Activated T-cell treated with anti-CD3 and anti-CD28 coated beads, Interleukin-2, amount 50 U/mL, for 1 hour (primary cell): ENCODE data around the gene HENMT1.
"Not testable (repeated sequence)": the region's sequence is repeated elsewhere in the genome, so short reads cannot be mapped to it uniquely, and the experiment has no call there.

Experiments
- DNase-seq: peaks from one replicate; pipeline ENCODE4 v3.0.0-alpha.2; 2020

HENMT1 gene

DNA sequence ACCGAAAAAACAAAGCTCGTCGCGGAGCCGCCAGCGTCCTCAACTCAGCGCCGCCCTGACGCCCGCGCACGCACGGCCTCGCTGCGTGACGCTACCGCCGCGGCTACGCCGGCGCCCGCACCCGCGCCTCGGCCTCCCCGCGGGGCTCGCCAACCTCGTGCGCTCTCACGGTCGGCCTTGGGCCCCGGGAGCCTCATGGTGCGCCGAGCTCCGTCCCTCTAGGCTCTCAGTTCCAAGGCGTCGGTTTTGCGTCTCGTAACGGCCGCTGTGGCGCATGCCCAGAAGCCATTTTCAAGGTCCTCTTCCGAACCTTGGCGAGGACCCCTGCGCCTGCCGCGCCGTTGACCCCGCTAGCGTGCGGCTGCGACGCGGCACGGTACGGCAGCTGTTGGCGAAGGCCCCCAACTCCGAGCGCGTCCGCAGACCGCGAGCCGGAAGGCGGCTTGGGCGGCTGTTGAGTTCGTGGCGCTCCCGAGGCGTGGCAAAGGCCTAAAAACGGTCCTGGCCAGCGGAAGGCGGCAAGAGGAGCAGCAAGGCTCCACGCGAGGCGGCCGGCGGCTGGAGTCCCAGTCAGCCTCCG lies at the start of gene HENMT1:
Gene HENMT1 (minus strand): TSS at position 64 of the 580 bp plus-strand sequence. CDS start 1,209 bp downstream, outside the sequence.
- peak; percentile 83 for DNase-seq

DNA sequence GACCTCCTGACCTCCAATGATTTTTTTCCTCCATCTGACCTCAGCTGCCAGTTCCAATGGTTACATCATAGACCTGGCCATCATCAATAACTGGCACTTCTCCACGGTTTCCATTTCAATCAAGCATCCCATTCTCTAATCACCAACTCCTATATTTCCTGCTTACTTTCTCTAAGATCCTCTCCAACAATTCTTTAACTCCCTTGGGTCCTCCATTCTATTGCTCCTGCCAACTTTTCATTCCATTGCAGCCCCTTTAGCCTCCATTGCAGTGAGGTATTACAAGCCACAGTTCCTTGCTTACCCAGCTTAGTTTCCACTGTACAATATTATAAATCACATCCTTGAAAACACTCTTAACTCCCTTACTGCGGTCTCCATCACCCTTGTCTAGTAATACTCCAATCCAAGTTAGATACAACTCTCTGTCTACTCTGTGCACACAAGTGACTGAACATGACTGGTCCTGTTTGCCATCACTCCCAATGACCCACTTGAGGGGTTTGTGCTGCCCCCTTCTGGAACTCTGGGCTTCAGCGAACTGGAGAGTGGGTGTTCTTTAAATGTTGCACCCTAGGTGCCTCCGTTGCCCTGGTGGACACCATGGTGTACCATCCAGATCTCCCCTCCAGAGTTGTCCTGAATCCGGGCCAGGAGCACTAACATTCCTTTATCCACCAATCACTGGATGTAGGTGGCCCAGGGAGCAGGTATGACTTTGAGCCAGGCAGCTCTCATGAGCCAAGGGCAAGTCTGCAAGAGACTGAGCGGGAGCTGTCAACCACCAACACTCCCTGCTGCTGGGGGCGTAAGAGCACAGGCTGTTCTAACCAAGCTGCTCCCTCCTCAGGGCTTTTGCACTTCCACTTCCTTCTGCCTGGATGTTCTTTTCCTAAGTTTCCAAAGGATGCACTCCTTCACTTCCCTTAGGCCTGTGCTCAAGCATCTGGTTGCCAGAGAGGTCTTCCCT lies 48.1 kb upstream of the HENMT1 start:
- peak; percentile 70 for DNase-seq

DNA sequence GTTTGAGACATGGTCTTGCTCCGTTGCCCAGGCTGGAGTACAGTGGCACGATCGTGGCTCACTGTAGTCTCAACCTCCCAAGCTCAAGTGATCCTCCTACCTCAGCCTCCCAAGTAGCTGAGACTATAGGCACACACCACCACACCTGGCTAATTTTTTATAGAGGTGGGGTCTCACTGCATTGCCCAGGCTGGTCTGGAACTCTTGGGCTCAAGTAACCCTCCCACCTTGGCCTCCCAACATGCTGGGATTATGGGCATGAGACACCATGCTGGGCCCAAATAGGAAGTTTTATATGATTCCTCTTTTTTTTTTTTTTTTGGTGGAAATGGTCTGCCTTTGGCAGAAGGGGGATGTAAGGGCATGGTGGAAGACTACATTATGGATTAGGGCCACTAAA lies 45.8 kb upstream of the HENMT1 start:
- DNase-seq = no peak

DNA sequence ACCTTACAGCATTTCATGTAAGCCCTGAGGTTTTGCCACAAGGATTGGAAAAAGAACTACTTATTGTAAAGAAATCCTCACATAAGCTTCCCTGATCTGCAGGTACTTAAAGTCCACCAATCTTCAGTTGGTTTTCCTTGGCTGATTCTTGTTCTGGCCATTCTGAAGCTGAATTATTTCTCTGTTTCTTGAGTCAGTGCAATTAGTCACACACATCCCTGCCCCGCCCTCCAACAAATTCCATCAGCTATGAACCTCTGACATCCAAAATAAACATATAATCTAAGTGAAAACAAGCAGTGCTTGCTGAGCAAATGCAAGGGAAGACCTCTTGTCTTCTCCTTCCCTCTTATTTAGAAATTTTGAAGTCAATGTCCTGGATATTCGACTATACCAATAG lies 43.6 kb upstream of the HENMT1 start:
- no peak for DNase-seq

DNA sequence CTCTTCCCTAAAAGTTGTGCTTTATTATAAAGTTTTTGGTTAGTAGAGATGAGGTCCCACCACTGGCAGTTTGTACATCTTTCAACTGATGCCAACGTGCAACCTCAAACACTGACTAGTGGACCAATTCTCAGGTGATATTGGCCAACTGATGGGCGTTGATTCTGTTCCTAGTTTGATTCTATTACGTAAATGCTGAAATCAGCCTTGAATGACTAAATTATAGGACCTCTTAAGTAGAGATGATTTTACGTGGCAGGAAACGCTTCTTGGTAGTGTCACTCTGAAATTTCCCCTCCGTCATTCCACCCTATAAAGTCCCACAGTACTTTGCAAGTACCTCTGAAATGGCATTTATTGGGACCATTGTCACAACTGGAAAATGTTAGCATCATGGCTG lies 43.0 kb upstream of the HENMT1 start:
- no peak for DNase-seq

DNA sequence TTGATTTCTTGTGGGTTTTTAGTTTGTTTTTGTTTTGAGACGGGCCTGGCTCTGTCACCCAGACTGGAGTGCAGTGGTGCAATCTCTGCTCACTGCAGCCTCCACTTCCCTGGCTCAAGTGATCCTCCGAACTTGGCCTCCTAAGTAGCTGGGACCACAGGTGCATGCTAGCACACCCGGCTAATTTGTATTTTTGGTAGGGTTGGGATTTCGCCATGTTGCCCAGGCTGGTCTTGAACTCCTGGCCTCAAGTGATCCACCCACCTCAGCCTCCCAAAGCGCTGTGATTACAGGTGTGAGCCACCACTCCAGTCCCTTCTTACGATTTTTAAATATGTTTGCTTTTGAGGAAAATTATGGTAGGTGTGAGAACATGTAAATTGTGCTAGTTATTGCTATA lies 41.2 kb upstream of the HENMT1 start:
- DNase-seq = not testable (repeated sequence)

DNA sequence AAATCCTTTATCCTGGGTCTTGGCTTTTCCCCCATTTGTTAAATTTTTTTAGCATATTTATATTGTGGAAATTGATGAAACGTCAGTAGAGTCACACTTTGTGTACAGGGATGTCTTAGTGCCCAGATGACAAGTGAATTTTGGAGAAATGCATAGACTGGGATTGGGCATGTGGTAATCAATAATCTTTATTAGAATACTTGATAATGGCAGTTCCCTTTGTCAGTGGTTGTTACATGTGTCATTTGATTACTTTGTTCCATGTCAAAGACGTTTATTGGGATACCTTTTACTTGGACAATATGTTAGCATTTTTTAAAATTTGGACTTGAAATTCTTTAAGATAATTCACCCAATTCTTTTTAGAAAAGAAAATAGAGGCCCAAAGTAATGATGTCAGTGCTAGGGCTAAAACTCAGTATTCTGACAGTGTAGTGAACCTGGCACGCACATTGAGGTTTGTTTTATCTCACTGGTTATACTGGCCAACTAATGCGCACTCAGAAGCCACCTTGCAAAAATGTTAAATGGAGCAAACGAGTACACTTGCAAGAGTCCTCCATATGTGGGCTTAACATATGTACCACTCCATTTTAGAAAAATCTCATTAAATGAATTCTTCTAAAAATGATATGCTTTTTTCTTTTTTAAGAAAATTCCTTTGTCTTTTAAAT lies 40.4 kb upstream of the HENMT1 start:
- DNase-seq = no peak

DNA sequence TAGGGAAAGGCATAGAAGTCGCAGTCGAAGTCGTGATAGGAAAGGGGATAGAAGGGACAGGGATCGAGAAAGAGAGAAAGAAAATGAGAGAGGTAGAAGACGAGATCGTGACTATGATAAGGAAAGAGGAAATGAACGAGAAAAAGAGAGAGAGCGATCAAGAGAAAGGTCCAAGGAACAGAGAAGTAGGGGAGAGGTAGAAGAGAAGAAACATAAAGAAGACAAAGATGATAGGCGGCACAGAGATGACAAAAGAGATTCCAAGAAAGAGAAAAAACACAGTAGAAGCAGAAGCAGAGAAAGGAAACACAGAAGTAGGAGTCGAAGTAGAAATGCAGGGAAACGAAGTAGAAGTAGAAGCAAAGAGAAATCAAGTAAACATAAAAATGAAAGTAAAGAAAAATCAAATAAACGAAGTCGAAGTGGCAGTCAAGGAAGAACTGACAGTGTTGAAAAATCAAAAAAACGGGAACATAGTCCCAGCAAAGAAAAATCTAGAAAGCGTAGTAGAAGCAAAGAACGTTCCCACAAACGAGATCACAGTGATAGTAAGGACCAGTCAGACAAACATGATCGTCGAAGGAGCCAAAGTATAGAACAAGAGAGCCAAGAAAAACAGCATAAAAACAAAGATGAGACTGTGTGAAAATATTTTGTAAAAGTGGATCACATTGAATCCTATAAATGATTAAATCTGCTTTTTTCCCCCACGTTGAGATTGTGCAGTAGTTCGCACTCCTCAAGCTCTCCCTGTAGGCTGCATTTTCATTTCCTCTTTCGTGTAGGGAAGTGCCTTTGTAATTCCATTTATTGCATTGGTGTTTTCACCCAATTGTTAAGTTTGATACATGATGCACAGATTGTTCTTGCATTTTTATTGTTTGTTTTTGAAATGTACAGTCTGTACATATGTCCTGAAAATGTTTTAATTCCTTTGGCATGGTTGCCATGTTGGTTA lies 38.8 kb upstream of the HENMT1 start:
- no peak for DNase-seq

DNA sequence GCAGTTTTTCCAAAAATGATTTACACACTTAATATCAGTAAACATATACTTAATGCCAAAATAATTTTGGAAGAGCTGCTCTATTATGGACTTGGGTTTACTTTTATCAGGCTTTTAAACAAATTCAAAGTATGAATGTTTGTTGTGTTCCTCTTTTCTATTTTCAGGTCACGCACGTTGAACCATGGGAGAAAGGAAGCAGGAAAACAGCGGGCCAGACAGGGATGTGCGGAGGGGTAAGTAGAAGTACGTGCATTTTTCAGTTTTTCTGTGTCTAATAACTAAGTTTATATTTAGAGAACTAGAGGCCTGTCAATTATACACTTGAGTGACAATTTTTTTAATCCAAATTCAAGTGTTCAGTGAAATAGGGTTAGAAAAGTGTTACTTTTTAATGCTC lies 34.6 kb upstream of the HENMT1 start:
- DNase-seq = no peak

DNA sequence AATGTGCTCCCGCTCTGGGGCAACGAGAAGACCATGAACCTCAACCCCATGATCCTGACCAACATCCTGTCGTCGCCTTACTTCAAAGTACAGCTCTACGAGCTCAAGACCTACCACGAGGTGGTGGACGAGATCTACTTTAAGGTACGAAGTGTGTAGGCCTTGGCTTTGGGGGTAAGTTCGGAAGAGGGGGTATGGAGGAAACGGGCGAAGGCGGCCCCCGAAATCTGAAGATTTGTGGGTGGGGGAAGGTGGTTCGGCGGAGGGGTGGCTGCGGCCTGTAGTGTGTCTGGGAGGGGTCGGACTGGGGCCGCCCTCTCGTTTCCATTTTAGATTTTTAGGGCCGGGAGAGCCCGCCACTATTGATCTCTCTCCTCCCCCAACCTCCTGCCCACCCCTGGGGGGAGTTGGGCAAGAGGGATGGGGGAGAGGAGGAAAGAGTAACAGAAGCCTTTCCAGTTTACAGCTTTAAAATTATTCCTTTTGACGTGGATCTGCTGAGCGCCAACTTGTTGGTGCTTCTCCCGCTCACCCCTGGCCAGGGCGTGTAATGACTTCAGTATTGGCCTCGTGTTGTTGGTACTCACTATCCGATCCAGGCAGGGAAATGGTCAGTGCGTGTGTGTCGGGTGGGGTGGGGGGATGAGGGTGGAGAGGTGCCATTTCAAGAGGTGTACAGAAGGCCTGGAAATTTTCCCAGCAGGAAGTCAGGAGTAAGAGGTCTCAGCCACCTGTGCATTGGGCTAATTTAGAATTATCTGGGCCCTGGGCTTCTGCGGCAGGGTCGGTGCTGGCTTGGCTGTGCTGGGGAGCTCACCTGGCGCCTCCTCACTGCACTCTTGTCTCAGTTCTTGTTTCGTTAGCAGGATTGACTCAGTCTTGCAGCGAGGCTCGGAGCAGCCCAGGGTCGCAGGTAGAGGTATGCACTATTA lies 32.1 kb upstream of the HENMT1 start:
- peak; percentile 52 for DNase-seq

DNA sequence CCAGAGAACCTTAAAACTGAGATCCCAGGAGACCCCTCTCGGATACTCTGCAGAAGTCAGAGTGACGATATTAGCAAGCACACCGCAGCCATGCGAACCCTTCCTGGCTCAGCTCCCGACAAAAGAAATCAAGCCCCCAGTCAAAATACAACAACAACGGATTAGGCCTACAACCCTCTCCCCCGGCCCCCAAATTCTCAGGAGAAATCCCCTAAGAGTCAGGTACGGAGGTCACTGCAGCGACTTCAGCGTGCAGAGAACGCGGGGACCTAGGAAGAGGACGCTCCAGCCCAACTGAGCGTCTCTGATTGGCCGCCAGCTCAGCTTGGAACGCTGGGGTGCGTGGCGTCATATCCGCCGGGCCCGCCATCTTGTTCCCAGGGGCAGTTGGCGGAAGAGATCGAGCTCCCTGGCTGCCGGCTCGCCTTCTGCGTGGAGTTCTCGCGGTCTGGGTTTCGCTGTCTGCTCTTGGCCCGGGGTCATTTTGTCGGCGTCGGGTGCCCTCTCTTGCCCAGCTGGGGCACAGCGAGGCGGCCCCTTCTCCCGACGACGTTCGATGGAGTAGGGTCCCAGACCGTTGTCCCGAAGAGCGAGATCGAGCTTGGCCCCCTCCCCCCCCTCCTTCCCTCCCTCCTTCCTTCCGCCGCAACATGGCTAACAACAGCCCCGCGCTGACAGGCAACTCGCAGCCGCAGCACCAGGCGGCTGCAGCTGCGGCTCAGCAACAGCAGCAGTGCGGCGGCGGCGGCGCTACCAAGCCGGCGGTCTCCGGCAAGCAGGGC lies 31.2 kb upstream of the HENMT1 start, which contains the start of gene PRPF38B:
Gene PRPF38B (plus strand): TSS at position 369 of the 782 bp plus-strand sequence. CDS start 282 bp downstream, at position 651.
- DNase-seq = peak; percentile 93

DNA sequence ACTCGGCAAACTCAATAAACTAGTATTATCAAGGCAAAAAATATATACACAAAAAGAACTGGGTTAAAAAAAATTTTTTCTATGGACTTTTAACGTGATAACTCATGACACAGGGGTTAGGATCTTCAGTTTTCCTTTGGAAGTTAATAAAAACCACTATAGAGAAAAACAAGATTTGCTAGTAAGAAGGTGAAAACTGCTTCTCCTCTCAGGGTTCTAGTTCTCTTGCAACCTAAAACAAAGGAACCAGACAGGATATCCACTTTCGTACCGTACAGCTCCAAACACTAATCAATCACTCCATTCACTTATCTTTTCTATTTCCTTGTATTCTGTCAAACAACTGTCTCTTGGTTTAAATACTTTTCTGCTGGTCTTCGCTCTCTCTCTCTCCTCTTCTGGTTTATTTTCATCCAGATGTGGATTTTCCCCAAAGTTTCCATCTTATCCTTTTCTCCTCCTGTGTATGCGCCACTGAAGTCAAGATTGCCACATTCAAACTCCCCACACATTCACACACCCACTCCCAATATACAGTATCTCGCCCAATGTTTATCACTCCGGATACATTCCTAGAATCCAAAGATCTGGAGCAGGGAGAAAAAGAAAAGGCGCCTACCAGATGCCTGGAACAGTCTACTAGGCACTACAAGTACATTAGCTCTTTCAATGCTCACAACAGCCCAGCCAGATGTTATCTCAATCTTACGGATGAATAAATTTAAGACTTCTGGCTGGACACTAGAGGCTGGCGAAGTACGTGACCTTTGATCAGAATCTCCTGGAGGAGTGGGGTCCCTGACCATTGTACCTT lies 30.4 kb upstream of the HENMT1 start:
- DNase-seq = no peak

DNA sequence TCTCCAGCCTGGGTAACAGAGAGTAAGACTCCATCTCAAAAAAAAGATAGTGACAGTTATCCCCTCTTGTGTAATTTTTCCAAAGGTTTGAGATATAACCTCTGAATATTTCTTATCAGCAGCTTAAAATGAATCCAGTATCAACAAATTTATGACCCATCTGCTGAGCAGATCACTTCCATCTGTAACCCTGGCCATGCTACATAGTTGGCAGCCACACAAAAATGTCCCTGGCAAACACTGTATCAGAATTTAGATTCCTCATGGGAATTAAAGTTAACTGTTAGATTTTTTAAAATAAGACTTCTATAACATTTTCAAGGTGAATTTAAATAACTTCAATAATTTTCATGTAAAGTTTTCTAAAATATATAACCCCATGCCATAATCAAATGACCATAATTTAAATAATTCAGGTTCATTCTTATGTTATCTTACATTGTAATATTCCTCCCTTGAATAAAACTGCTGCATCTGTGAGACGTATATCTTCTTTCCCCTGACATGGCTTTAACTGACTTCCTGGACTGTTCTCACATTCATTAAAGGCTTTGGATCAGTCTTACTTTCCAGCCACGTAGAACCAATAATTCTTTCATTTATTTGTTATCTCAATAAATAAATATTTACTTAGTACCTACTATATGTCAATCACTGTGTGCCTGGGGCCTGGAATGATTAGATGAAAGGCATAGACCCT lies 25.9 kb upstream of the HENMT1 start:
- DNase-seq = no peak

DNA sequence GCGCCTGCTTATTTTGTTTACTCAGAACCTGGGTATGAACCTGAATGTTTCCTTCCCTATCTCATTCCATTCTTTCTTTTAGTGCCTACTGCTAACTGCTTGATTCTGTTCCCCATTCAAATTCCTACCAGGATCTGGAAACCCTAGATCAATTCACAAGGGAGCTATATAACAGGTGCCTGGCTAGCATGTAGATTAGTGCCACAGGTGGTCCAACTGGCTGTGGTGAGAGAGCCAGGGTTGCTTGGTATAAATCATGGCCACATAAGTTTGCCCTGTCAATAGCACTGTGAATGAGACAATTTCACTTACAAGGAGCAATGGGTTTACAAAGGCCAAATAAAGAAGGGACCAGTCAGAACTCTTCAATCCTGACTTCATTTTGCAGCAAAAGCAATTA lies 24.6 kb upstream of the HENMT1 start:
- no peak for DNase-seq

DNA sequence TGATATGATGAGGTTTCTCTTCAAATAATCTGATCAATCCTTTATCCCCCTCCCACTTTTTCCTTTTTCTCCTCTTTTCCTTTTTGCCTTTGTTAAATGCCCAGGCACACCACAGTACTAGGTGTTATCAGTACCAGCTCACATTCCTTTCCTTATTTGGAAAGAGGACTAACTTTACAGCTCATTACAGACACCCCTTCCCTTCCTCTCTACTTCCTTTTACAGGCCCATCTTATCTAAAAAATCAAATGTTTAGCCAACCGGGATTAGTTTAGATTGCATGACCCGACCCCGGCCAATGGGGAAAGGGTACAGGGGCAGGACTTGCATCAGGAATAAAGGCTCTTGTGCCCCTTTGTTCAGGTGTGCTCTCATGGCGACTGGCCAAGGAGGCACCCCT lies 20.8 kb upstream of the HENMT1 start:
- DNase-seq = not testable (repeated sequence)

DNA sequence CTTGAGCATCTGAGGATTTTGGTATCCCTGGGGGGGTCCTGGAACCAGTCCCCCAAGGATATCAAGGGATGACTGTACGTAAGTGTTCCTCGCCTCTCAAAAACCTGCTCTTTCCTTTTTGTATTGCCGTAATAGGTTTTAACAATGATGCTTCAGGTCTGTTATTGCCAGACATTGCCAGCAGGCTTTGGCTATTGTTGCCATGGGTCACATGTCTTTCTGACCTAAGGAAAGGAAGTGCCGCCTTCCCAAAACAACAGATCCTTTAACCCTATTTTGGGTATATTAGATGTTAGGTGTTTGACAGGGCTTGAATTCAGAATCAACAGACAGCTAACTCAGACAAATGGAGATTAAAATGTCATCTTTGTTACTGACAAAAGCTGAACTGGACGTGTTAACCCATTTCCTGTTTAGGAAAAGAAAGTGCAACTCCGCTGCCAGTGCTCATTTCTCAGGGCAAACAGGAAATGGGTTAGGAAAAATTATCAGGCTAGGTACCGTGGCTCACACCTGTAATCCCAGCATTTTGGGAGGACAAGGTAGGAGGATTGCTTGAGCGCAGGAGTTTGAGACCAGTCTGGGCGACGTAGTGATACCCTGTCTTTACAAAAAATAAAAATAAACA lies 18.8 kb upstream of the HENMT1 start:
- DNase-seq = no peak

DNA sequence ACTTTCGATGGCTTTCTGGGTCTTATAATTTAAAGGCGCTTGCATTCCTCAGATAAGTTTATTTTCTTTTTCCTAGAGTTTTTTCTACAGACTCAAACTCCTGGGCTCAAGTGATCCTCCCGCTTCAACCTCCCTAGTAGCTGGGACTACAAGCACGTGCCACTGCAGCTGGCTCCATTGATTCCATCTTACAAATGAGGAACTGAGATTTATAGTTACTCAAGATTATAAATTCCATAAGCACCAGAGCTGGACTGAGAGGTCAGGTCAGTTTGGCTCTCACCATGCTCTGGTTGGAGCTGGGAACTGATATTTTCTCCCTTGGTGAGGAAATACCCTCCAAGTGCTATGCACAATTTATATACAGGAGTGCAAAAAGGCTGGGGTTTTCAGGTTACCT lies 17.8 kb upstream of the HENMT1 start:
- DNase-seq = no peak

DNA sequence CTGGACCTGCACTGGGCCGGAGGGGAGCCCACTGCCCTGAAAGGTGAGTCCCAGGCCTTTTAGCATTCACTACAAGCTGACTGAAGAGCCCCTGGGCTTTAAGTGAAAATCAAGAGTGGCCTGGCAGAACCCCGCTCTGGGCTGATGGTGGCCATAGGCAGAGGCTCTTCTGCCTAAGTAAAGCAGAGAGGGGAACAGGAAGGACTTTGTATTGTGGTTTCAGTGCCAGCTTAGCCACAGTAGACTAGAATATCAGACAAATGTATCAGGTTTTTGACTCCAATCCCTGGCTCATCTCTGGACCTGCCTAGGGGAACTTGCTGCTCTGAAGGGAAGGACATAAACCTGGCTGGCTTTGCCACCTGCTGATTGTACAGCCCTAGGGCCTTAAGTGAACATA lies 10.2 kb upstream of the HENMT1 start:
- DNase-seq = no peak
